ENCODE data around the gene KRTAP17-1.

The KRTAP17-1 gene

GRCh38 chr17:41332239-41332638, 16.7 kb upstream of the KRTAP17-1 start:
- DNase-seq: no peak

DNA sequence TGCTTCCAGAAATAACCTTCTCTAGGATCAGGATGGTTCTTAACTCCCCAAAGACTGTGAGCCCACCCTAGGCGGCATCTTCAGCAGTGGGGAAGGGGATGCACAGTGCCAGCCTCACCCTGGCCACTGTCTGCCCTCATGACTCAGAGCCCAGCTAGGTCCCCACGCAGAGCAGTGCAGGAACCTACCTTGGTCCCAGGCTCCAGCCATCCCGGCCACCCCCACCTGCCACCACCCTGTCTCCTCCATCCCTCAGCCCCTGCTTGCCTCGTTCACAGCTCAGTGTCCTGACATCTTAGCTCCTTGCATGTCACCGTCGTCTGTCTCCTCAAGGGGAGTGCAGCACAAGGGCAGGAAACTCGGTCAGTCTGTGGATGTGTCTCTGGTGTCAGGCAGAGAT, 16.1 kb upstream of the KRTAP17-1 start:
- no peak for DNase-seq

- DNase-seq: no peak
Observed at GRCh38 chr17:41329279-41329948, 13.9 kb upstream of the KRTAP17-1 start.

GRCh38 chr17:41328207-41328606, 12.7 kb upstream of the KRTAP17-1 start:
- DNase-seq: no peak

- no peak for DNase-seq
Observed at GRCh38 chr17:41327411-41328120, 12.1 kb upstream of the KRTAP17-1 start.

DNA sequence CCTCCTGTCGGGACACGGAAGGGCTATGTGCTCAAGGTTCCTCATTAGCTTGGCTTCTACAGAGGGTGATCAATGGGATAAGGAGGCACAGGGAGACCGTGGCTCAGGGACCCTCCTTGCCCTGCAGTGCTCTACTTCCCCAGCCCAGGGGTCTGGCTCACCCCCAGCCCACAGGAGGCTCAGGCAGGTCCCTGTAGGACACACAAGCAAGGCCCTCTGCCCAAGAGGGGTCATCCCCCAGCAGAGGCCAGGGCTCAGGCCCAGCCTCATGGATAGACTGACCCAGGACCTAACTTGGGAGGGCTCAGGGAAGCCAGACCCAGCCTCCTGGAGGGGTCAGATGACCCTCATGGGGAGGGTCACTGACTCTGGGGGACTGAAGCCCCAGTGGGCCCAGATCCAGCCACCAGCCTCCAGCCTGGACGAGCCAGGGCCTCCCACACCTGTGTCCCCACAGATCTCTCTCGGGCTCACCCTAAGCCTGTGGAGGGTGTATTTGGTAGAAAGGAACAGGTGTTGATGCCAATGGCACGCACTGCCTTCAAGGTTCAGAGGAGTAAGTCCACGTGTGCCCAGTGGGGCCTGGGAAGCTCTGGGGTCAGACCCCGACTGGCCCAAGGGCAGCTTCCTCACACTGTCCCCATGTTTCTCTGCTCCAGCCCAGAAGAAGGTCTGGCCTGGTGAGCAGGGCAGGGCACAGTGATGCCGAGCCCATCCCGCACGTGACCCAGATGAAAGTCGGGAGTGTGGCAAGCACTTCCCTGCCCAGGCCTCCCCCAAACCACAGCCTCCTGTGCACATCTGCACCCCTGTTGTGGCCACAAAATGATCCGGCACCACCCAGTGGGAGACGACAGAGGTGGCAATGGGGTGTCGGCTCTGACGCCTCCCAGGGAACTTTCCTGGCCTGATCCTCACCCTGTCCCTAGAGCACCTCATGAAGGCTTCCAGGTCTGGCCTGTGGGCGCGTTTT, 10.9 kb upstream of the KRTAP17-1 start:
- no peak for DNase-seq

- no peak for DNase-seq
Observed at GRCh38 chr17:41325611-41326010, 10.1 kb upstream of the KRTAP17-1 start.

GRCh38 chr17:41325126-41325525, 9.6 kb upstream of the KRTAP17-1 start:
- no peak for DNase-seq

GRCh38 chr17:41324180-41325075, 8.9 kb upstream of the KRTAP17-1 start:
- DNase-seq: no peak

DNA sequence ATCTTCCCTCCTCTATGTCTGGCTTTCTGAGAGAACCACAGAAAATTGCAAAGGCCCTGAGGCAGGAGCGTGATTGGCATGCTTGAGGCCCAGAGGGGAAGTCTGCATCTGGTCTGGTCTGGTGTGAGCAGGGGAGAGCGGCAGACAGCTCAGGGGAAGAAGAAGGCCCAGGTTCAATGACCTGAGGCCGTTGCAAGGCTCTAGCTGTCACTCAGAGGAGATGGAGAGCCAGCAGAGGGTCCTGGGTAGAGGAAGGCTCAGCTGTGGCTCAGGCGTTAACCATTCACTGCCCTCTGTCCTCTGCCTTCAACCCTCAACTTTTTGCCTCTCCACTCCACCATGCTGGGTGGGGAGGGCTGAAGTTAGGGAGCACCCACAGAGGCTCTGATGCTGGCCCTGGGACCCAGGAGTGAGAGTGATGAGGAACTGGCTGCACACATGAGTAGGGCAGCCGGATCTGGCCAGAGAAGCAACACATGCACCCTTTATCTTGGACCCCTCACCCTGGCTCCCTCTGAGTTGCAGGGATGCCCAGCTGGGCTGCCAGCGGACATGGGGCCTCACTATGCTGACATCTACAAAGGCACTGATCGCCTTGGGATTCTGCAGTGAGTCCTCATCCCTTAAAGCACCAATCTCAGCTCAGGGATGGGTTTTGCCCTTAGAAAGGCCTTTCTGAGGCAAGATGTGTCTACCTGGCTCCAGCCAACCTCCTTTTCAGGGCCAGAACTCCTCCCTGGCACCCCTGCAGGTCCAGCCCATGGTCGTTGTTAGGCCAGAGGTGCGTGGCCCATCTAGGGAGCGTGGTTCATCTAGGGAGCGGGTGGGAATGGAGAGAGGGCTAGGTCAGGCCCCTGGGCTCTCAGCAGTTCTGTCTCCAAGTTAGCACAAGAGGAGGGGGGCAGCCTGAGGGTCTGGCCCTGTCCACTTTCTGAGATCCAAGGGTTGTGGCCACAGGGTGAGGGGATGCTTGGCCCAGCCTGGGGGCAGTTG, 7.7 kb upstream of the KRTAP17-1 start:
- no peak for DNase-seq

GRCh38 chr17:41322094-41322902, 6.8 kb upstream of the KRTAP17-1 start:
- no peak for DNase-seq

DNA sequence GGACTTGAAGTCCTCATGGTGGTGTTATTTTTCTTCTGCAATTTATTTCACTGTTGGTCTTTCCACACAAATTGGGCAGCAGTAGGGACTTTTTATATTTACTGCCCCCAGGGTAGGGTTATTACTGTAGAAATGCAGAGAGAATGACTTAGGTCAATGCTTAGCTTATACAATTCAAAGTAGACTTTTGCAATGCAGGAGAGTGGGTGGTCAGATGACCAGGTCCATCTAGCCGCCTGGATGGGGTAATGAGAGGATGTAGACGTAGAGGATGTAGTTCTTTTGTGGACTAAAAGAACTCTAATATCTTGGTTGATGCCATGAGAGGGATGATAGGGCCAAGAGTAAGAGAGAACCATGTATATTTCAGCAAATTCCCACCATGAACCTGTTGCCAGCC, 2.7 kb upstream of the KRTAP17-1 start:
- no peak for DNase-seq

- DNase-seq: no peak
Observed at GRCh38 chr17:41315814-41316445, 420 bp upstream of the KRTAP17-1 start.

DNA sequence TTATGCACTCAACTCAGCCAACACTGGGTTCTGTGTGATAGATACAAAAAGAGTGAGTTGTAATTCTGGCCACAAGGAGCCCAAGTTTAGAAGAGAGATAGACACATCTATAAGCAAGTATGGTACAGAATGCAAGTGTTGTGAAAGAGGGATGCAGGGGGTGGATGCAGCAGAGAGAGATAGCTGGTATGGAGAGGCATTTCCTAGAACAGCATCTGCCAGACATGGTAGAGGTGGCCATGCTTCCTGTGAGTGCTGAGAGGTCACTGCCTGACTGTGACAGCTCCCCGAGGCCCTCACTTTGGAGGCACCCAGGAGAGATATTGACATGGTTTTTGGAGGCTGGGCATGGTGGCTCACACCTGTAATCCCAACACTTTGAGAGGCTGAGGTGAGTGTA, 4.4 kb downstream of the KRTAP17-1 start:
- no peak for DNase-seq

DNA sequence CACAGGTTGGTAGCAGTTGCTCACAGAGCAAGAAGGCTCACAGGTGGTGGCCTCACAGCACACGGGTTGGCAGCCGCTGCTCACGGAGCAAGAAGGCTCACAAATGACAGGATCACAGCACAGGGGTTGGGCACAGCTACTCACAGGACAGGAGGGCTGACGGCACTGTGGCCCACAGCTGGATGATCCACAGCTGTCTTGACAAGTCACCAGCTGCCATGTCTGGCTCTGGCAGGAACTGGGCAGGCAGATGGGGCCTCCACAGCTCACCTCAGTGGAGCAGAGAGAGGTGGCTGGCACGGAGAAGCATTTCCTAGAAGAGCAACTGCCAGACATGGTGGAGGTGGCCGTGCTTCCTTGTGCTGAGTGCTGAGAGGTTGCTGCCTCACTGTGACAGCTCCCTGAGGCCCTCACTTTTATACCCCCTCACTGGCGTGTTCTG, 6.6 kb downstream of the KRTAP17-1 start, which contains the start of gene KRTAP16-1:
Gene KRTAP16-1 (minus strand): TSS at position 392 of the 442 bp plus-strand sequence. CDS start 56 bp downstream, at position 336.
- no peak for DNase-seq

DNA sequence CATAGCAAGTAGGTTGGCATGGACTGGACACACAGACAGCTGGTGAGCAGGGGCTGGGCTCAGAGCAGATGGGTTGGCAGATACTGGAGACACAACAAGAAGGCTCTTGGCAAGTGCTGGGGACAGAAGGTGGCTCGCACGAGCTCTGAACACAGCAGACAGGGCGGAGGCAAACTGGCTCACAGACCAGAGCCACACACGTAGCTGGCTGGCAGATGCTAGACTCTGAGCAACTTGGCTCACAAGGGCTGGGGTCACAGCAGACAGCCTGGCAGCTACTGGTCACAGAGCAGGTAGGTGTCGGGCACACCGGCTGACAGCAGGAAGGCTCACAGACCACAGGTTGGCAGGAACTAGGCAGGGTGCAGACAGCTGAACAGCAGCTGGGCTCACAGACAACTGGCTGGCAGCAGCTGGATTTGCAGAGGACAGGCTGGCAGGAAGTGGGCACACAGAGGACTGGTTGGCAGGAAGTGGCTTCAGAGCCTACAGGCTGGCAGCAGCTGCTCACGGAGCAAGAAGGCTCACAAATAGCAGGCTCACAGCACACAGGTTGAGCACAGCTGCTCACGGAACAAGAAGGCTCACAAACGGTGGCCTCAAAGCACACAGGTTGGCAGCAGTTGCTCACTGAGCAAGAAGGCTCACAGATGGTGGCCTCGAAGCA, 7.1 kb downstream of the KRTAP17-1 start:
- no peak for DNase-seq

DNA sequence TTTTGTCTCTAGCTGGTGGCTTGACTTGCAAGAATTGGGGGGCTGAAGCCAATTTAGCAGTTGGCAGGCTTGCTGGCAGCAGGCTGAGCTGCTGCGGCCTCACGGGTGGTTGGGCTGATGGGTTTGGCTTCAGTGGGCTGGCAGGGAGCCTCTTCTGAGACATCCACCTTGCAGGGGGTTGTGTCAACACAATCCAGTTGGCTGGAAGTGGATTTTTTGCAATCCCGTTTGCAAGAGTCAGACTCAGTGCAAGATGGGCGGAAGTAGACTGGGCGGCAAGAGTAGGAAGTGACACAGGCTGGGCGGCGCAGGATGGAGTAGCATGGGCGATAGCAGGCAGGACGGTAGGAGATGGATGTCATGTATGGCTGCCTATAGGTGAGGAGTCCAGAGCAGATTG, 7.9 kb downstream of the KRTAP17-1 start:
- no peak for DNase-seq

- DNase-seq: no peak
Observed at GRCh38 chr17:41304091-41304490, 11.4 kb downstream of the KRTAP17-1 start.

GRCh38 chr17:41302981-41303380, 12.5 kb downstream of the KRTAP17-1 start:
- DNase-seq: no peak

Data from NCI-H187 treated with DMSO at 0.1 percent for 48 hours (cell line).